Measurements from ENCODE around the gene OR2S2. TPM values are rescaled to one million over a fixed set of nuclear protein-coding genes. Genes with fewer than 3 reads are reported as not detected.

Gene OR2S2, protein sequence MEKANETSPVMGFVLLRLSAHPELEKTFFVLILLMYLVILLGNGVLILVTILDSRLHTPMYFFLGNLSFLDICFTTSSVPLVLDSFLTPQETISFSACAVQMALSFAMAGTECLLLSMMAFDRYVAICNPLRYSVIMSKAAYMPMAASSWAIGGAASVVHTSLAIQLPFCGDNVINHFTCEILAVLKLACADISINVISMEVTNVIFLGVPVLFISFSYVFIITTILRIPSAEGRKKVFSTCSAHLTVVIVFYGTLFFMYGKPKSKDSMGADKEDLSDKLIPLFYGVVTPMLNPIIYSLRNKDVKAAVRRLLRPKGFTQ
- total RNA-seq (2021) (not detected in 2 replicates), Bru-seq, nascent RNA (not detected), BruChase-seq, experiment 1, labeled RNA remaining after a 2-hour chase (not detected), BruChase-seq, experiment 2, labeled RNA remaining after a 6-hour chase (not detected)
- long read RNA-seq, result 0 reads

DNA sequence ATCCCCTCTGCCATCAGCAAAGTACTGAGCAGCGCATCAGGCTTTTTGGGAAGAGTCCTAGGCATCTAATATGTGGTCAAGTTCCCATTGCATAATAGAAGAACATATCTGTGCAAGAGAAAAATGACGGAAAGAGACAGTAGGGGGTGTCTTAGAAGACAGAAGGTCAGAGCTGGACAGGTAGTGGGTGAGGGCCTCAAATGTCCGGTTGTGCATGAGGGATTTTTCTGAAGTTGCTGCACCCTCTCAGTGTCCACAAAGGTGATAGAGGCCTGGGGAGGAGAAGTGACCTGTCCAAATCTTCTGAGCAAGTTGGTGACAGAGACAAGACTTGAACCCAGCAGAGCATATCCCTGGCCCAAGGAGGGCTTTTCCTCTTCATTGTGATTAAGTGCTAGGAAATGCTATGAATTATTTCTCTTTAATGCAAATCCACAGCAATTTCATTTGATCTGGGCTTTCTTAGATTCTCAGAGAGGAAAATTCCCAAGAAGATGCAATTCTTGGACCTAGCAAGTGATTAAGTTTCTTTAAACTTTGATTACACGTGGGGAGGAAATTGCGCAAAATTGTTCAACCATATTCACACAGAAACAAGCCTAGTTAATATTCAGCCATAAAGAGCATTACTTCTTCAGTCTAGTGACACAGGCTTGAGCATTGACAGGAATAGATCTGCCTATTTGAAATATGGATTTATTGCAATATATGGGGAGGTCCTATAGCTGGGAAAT, at the start of gene OR2S2:
Gene OR2S2, minus strand, starts transcription at position 51 of the 734 bp plus-strand sequence. CDS start 56 bp downstream, outside the sequence.
- BruUV-seq (replicated peaks), result no TSS peak
- H3K4me3 ChIP-seq (ENCODE audit: low read depth, low read length, poor library complexity, severe bottlenecking), result no peak within 1 kb of the TSS
- POLR2A ChIA-PET (ENCODE audit: low non-redundant PET), result no interaction called here
- H3K27me3 ChIP-seq (replicated peaks; ENCODE audit: insufficient read depth, low read depth, low read length, poor library complexity), result peaks cover 25% of the 10 kb centered on the region
- no peaks in the 10 kb centered on the region for H3K9me3 ChIP-seq (ENCODE audit: low read depth, low read length, poor library complexity, severe bottlenecking)
- CTCF ChIA-PET, result interaction anchor here (0.6 kb wide), 1 partner anchor 595 kb away, joined by 9 read pairs; no protein-coding TSS in a partner anchor
- no peak within 1 kb of the TSS for H3K27ac ChIP-seq (ENCODE audit: low read depth, low read length, poor library complexity, severe bottlenecking)
- DNase-seq (ENCODE audit: low spot score), result no peak
- H3K4me1 ChIP-seq (ENCODE audit: insufficient read depth, low read length, poor library complexity, severe bottlenecking), result no peaks in the 10 kb centered on the region
- intact Hi-C loops (cut with micrococcal nuclease; ENCODE audit: unreplicated experiment), result no loop called here
- TF ChIP-seq, protein P1, sequence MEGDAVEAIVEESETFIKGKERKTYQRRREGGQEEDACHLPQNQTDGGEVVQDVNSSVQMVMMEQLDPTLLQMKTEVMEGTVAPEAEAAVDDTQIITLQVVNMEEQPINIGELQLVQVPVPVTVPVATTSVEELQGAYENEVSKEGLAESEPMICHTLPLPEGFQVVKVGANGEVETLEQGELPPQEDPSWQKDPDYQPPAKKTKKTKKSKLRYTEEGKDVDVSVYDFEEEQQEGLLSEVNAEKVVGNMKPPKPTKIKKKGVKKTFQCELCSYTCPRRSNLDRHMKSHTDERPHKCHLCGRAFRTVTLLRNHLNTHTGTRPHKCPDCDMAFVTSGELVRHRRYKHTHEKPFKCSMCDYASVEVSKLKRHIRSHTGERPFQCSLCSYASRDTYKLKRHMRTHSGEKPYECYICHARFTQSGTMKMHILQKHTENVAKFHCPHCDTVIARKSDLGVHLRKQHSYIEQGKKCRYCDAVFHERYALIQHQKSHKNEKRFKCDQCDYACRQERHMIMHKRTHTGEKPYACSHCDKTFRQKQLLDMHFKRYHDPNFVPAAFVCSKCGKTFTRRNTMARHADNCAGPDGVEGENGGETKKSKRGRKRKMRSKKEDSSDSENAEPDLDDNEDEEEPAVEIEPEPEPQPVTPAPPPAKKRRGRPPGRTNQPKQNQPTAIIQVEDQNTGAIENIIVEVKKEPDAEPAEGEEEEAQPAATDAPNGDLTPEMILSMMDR (conservative IDR thresholded peaks at IDR 0.05; ENCODE audit: low read depth, low read length), result no peak
- no peak for TF ChIP-seq EZH2 (IDR thresholded peaks at IDR 0.05; ENCODE audit: borderline replicate concordance, low read depth, low read length, poor library complexity, severe bottlenecking)
- H3K36me3 ChIP-seq (ENCODE audit: insufficient read depth, low read length, poor library complexity, severe bottlenecking), result no peaks in the 10 kb centered on the region

DNA sequence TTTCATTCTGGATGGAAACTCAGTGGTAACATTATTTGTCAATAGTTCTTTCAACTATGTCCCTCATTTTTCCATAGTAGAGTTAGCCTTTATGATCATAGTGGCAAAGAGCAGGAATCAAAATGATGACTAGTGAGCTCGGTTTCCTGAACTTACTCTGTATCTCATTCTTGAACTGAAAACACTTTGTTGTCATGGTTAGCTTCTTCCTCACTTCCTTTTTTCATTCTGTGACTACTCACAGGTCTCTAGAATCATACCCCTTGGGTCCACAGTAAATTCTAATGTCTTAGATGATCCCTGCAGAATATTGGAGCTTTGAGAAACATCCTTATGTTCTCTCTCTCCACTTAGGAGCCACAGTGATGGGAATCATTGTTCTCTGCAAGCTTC, 49.4 kb upstream of the OR2S2 start:
- H3K27me3 ChIP-seq (replicated peaks; ENCODE audit: insufficient read depth, low read depth, low read length, poor library complexity), result peaks cover 77% of the 10 kb centered on the region
- CTCF ChIA-PET, result interaction anchor here (0.6 to 0.8 kb wide), 2 partner anchors 32 to 159 kb away, joined by 3 to 6 read pairs; no protein-coding TSS in a partner anchor
- no TSS peak for BruUV-seq (replicated peaks)
- DNase-seq (ENCODE audit: low spot score), result no peak
- TF ChIP-seq EZH2 (IDR thresholded peaks at IDR 0.05; ENCODE audit: borderline replicate concordance, low read depth, low read length, poor library complexity, severe bottlenecking), result no peak
- TF ChIP-seq, protein P1 (conservative IDR thresholded peaks at IDR 0.05; ENCODE audit: low read depth, low read length), result no peak
- POLR2A ChIA-PET (ENCODE audit: low non-redundant PET), result no interaction called here
- intact Hi-C loops (cut with micrococcal nuclease; ENCODE audit: unreplicated experiment), result loop anchor here (5.0 kb wide), 1 partner anchor 160 kb away; the partner anchor contains the start of gene CCIN
- H3K4me3 ChIP-seq (ENCODE audit: low read depth, low read length, poor library complexity, severe bottlenecking), result no peak overlapping the region
- peaks cover 5% of the 10 kb centered on the region for H3K9me3 ChIP-seq (ENCODE audit: low read depth, low read length, poor library complexity, severe bottlenecking)
- no peaks in the 10 kb centered on the region for H3K4me1 ChIP-seq (ENCODE audit: insufficient read depth, low read length, poor library complexity, severe bottlenecking)
- H3K27ac ChIP-seq (ENCODE audit: low read depth, low read length, poor library complexity, severe bottlenecking), result no peak overlapping the region
- no peaks in the 10 kb centered on the region for H3K36me3 ChIP-seq (ENCODE audit: insufficient read depth, low read length, poor library complexity, severe bottlenecking)

DNA sequence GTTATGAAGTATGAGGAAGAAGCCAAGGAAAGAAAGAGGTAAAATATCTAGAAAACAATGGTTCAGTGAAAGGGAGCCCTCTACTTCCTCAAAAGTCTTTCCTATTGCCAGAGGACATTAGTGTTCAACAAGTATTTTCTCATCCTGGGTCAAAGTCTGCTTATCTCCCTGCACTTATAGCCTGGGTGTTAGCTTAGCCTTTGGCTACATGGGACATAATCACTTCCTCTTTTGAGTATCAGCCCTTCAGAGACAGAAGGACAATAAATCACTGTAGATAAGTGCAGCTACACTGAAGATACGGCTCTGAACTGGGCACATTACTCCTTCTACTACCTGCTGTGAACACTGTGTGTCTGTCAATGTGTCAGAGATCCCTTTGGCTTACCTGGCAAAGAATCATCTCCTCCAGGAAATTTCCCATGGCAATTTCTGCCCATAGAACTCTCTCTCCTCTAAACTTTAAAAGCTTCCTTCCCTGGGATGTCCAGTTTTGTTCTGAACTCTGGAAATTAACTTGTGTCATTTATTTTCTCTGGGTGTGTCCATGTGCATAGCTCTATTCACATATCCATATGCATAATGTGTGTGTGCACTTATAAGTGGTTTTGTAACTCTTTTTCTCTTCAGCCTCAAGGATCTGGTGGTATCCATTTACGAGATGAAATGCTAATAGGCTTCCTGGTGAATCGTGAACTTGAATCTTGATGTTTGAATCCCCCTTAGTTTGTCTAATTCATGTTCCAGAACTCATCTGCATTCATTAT, 48.8 kb upstream of the OR2S2 start:
- H3K9me3 ChIP-seq (ENCODE audit: low read depth, low read length, poor library complexity, severe bottlenecking), result peaks cover 5% of the 10 kb centered on the region
- CTCF ChIA-PET, result interaction anchor here (0.6 to 0.8 kb wide), 3 partner anchors 31 to 160 kb away, joined by 3 to 6 read pairs (median 4); no protein-coding TSS in a partner anchor
- intact Hi-C loops (cut with micrococcal nuclease; ENCODE audit: unreplicated experiment), result loop anchor here (5.0 kb wide), 1 partner anchor 161 kb away; the partner anchor contains the start of gene CCIN
- no peaks in the 10 kb centered on the region for H3K36me3 ChIP-seq (ENCODE audit: insufficient read depth, low read length, poor library complexity, severe bottlenecking)
- DNase-seq (ENCODE audit: low spot score), result no peak
- BruUV-seq (replicated peaks), result no TSS peak
- no peaks in the 10 kb centered on the region for H3K4me1 ChIP-seq (ENCODE audit: insufficient read depth, low read length, poor library complexity, severe bottlenecking)
- no peak overlapping the region for H3K27ac ChIP-seq (ENCODE audit: low read depth, low read length, poor library complexity, severe bottlenecking)
- H3K27me3 ChIP-seq (replicated peaks; ENCODE audit: insufficient read depth, low read depth, low read length, poor library complexity), result peaks cover 78% of the 10 kb centered on the region
- POLR2A ChIA-PET (ENCODE audit: low non-redundant PET), result no interaction called here
- no peak for TF ChIP-seq EZH2 (IDR thresholded peaks at IDR 0.05; ENCODE audit: borderline replicate concordance, low read depth, low read length, poor library complexity, severe bottlenecking)
- TF ChIP-seq, protein P1 (conservative IDR thresholded peaks at IDR 0.05; ENCODE audit: low read depth, low read length), result no peak
- H3K4me3 ChIP-seq (ENCODE audit: low read depth, low read length, poor library complexity, severe bottlenecking), result no peak overlapping the region

Measured in A673 (cell line).